HL-60 (cell line): ENCODE results near the gene TNPO1.

Experiments used
- DNase-seq, 2 experiments: peaks; one replicate each; pipeline ENCODE4 v3.0.0-alpha.2; 2010 to 2020; ENCODE audit warnings: low read depth in 1 of 2, low spot score in 1 of 2
- H3K27ac ChIP-seq: fragments of 250-450 bp; sonication (Bioruptor Pico); replicated peaks from 2 replicates; pipeline ENCODE4 v1.5.1; 2020; ENCODE audit warnings: mild to moderate bottlenecking, moderate library complexity
- H3K27me3 ChIP-seq: fragments of 250-450 bp; sonication (Bioruptor Pico); 2 replicates; pipeline ENCODE4 v1.5.1; 2021; ENCODE audit warnings: mild to moderate bottlenecking, moderate library complexity; ENCODE audit not compliant: insufficient read depth, poor library complexity, severe bottlenecking
- H3K4me3 ChIP-seq: replicated peaks from 2 replicates; pipeline ENCODE4 v1.5.1; 2011; ENCODE audit warnings: mild to moderate bottlenecking, control low read depth, low read length; ENCODE audit not compliant: insufficient read depth
- GABPA ChIP-seq: IDR thresholded peaks from 2 replicates; pipeline ENCODE4 v1.6.1; 2012; ENCODE audit warnings: low read depth
- POLR2AphosphoS5 ChIP-seq: IDR thresholded peaks from 2 replicates; pipeline ENCODE4 v1.6.1; 2012; ENCODE audit warnings: low read depth
- SPI1 ChIP-seq: IDR thresholded peaks from 2 replicates; pipeline ENCODE4 v1.6.1; 2012; ENCODE audit warnings: low read depth, mild to moderate bottlenecking, borderline replicate concordance
- TF ChIP-seq, protein P1 (sequence below): IDR thresholded peaks from one replicate; pipeline ENCODE4 v1.5.1; 2011; ENCODE audit warnings: low read length, control low read depth, inconsistent platforms; ENCODE audit not compliant: insufficient read depth
- TF ChIP-seq, protein P2 (sequence below): IDR thresholded peaks from 2 replicates; pipeline ENCODE4 v1.6.1; 2012; ENCODE audit warnings: low read depth; ENCODE audit not compliant: insufficient replicate concordance

Gene TNPO1

DNA sequence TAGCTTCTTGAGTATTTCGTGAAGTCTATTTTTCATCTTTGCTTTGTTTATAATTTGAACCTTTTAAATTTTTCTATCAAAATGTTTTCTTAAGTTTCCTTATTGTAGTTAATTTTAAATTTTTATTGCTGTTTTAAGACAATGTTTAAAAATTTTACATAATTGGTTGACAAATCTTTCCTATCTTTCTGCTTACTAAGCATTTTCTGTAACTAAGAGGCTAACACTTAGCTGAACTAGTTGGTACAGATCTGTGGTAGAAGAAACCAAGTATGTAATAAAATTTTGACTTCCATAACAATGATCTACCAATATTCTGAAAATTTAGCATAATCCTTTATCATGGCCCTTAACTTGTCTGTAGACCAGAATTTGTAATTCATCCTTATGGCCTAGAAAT is 32.3 kb upstream of the TNPO1 start:
- TF ChIP-seq GABPA (no peak), SPI1 (no peak), POLR2AphosphoS5 (no peak)
- TF ChIP-seq, protein P1, sequence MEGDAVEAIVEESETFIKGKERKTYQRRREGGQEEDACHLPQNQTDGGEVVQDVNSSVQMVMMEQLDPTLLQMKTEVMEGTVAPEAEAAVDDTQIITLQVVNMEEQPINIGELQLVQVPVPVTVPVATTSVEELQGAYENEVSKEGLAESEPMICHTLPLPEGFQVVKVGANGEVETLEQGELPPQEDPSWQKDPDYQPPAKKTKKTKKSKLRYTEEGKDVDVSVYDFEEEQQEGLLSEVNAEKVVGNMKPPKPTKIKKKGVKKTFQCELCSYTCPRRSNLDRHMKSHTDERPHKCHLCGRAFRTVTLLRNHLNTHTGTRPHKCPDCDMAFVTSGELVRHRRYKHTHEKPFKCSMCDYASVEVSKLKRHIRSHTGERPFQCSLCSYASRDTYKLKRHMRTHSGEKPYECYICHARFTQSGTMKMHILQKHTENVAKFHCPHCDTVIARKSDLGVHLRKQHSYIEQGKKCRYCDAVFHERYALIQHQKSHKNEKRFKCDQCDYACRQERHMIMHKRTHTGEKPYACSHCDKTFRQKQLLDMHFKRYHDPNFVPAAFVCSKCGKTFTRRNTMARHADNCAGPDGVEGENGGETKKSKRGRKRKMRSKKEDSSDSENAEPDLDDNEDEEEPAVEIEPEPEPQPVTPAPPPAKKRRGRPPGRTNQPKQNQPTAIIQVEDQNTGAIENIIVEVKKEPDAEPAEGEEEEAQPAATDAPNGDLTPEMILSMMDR = no peak
- TF ChIP-seq, protein P2, sequence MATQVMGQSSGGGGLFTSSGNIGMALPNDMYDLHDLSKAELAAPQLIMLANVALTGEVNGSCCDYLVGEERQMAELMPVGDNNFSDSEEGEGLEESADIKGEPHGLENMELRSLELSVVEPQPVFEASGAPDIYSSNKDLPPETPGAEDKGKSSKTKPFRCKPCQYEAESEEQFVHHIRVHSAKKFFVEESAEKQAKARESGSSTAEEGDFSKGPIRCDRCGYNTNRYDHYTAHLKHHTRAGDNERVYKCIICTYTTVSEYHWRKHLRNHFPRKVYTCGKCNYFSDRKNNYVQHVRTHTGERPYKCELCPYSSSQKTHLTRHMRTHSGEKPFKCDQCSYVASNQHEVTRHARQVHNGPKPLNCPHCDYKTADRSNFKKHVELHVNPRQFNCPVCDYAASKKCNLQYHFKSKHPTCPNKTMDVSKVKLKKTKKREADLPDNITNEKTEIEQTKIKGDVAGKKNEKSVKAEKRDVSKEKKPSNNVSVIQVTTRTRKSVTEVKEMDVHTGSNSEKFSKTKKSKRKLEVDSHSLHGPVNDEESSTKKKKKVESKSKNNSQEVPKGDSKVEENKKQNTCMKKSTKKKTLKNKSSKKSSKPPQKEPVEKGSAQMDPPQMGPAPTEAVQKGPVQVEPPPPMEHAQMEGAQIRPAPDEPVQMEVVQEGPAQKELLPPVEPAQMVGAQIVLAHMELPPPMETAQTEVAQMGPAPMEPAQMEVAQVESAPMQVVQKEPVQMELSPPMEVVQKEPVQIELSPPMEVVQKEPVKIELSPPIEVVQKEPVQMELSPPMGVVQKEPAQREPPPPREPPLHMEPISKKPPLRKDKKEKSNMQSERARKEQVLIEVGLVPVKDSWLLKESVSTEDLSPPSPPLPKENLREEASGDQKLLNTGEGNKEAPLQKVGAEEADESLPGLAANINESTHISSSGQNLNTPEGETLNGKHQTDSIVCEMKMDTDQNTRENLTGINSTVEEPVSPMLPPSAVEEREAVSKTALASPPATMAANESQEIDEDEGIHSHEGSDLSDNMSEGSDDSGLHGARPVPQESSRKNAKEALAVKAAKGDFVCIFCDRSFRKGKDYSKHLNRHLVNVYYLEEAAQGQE = no peak
- Histone ChIP-seq H3K27me3 (no peaks in the 10 kb centered on the region), H3K4me3 (no peak overlapping the region), H3K27ac (no peak overlapping the region)
- no peak for DNase-seq

DNA sequence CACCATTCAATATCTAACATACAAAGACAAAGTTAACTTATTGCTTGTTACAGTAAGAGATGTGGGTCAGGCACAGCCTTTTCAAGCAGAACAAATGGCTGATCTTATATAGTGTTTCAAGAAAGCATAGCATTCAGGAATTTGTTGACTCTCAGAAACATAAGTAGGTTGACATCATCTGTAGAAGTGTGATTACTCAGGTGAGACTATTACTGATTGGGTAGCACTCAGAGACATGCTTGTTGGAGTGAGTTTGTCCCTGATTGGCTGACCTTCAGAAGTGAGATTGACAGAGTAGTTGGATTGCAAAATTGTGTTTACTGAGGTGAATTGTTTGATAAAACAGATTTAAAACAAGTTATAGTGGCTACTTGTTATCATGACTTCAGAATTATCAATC is 30.7 kb upstream of the TNPO1 start:
- H3K27ac ChIP-seq = no peak overlapping the region
- no peak for DNase-seq
- TF ChIP-seq POLR2AphosphoS5 (no peak), GABPA (no peak), SPI1 (no peak)
- TF ChIP-seq, protein P1 = no peak
- TF ChIP-seq, protein P2 = no peak
- no peak overlapping the region for H3K4me3 ChIP-seq
- H3K27me3 ChIP-seq = no peaks in the 10 kb centered on the region

DNA sequence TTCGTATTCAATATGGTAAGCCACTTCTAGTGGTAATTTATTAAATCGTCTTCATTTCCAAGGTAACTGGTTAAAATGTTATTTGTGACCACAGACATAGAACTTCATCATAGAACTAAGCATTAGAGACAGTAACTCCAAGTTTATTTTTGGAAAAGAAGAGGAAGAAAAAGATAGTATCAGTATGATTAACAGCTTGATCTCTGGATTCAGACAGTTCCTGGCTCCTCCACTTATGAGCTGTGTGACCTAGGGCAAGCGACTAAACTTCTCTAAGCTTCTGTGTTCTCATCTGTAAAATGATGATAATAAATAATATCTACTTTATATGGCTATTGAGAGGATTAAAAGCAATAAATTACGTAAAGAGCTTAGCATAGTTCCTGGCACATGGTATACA is 29.8 kb upstream of the TNPO1 start:
- no peak for DNase-seq
- TF ChIP-seq, protein P2 = no peak
- TF ChIP-seq SPI1 (no peak), GABPA (no peak), POLR2AphosphoS5 (no peak)
- TF ChIP-seq, protein P1 = no peak
- Histone ChIP-seq H3K27ac (no peak overlapping the region), H3K27me3 (no peaks in the 10 kb centered on the region), H3K4me3 (no peak overlapping the region)
